HepG2 (cell line): ENCODE measurements around the gene IQCN. TPM values are rescaled to one million over a fixed set of nuclear protein-coding genes. Genes with fewer than 3 reads are reported as not detected.

Experiments
- FLYWCH1 ChIP-seq: sonication (generic); formaldehyde crosslinking; IDR thresholded peaks from 2 replicates; pipeline ENCODE4 v1.8.1; 2023; ENCODE audit warnings: mild to moderate bottlenecking, missing genetic modification reagents
- GATA4 ChIP-seq: sonication (generic); IDR thresholded peaks from 2 replicates; pipeline ENCODE4 v1.6.1; 2016; ENCODE audit warnings: antibody characterized with exemption, low read depth, borderline replicate concordance
- IKZF1 ChIP-seq: fragments of 450-650 bp; IDR thresholded peaks from 2 replicates; pipeline ENCODE4 v1.7.1; 2016
- MBNL3 ChIP-seq: fragments of 250-450 bp; sonication (Bioruptor Pico); conservative IDR thresholded peaks from 2 replicates; pipeline ENCODE4 v1.8.0; 2022; ENCODE audit warnings: mild to moderate bottlenecking, inconsistent platforms
- PHF5A ChIP-seq: IDR thresholded peaks from one replicate; pipeline ENCODE4 v1.6.1; 2018; ENCODE audit warnings: low read depth, missing genetic modification reagents; ENCODE audit not compliant: unreplicated experiment
- RBM39 ChIP-seq: fragments of 200-400 bp; formaldehyde crosslinking; IDR thresholded peaks from one replicate; pipeline ENCODE4 v1.6.1; 2018; ENCODE audit warnings: antibody characterized with exemption, mild to moderate bottlenecking, low read depth, low read length; ENCODE audit not compliant: poor library complexity, severe bottlenecking
- SALL1 ChIP-seq: sonication (generic); formaldehyde crosslinking; IDR thresholded peaks from 2 replicates; pipeline ENCODE4 v1.8.0; 2022; ENCODE audit warnings: mild to moderate bottlenecking, missing genetic modification reagents
- SMARCC2 ChIP-seq: fragments of 450-650 bp; IDR thresholded peaks from 2 replicates; pipeline ENCODE4 v1.6.1; 2017; ENCODE audit warnings: antibody characterized with exemption, mild to moderate bottlenecking
- TBL1XR1 ChIP-seq: fragments of 150-350 bp; IDR thresholded peaks from 2 replicates; pipeline ENCODE4 v1.6.1; 2014; ENCODE audit warnings: borderline replicate concordance, low read length; ENCODE audit not compliant: partially characterized antibody
- ZBTB21 ChIP-seq: sonication (generic); formaldehyde crosslinking; IDR thresholded peaks from 2 replicates; pipeline ENCODE4 v1.4.0; 2020; ENCODE audit warnings: missing genetic modification reagents
- ZBTB3 ChIP-seq: sonication (generic); formaldehyde crosslinking; IDR thresholded peaks from 2 replicates; pipeline ENCODE4 v1.4.0; 2020; ENCODE audit warnings: low read depth, mild to moderate bottlenecking, moderate library complexity, missing genetic modification reagents, borderline replicate concordance
- polyA plus RNA-seq, 8 experiments: library from polyadenylated mRNA; depleted of rRNA in 3 of 8; stranded (reverse) in 7 of 8; unstranded in 1 of 8; fragments of >200 nt; fragmentation: Illumina TruSeq in 4 of 8; extraction: Trizol in 4 of 8; gene quantifications; 2 replicates each; pipeline versions ENCODE4 v1.2.1 to v1.2.3, GENCODE V29; 2011 to 2016; ENCODE audit warnings: low read depth in 4 of 8, missing spikeins in 1 of 8, mixed read lengths in 1 of 8; ENCODE audit not compliant: insufficient read depth in 1 of 8
- total RNA-seq, 5 experiments: library from RNA; depleted of rRNA; stranded (reverse); fragments of >200 nt; fragmentation: Illumina TruSeq; extraction: Trizol; gene quantifications; 2 replicates each; pipeline ENCODE4 v1.2.3, GENCODE V29; 2016; ENCODE audit warnings: low read depth in 1 of 5
- TF ChIP-seq, protein P1 (sequence below): sonication (generic); formaldehyde crosslinking; IDR thresholded peaks from 2 replicates; pipeline ENCODE4 v1.4.0; 2020; ENCODE audit warnings: mild to moderate bottlenecking, missing genetic modification reagents
- TF ChIP-seq, protein P2 (sequence below): sonication (generic); formaldehyde crosslinking; IDR thresholded peaks from 2 replicates; pipeline ENCODE4 v1.8.0; 2022; ENCODE audit warnings: missing genetic modification reagents, mild to moderate bottlenecking, borderline replicate concordance
- TF ChIP-seq, protein P3 (sequence below): sonication (generic); formaldehyde crosslinking; IDR thresholded peaks from 2 replicates; pipeline ENCODE4 v1.5.1; 2020; ENCODE audit warnings: missing genetic modification reagents, mild to moderate bottlenecking, borderline replicate concordance
- TF ChIP-seq, protein P4 (sequence below): sonication (generic); formaldehyde crosslinking; IDR thresholded peaks from 2 replicates; pipeline ENCODE4 v1.4.0; 2020; ENCODE audit warnings: missing genetic modification reagents, mild to moderate bottlenecking, borderline replicate concordance
- TF ChIP-seq, protein P5 (sequence below): sonication (generic); formaldehyde crosslinking; IDR thresholded peaks from 2 replicates; pipeline ENCODE4 v1.8.0; 2022; ENCODE audit warnings: mild to moderate bottlenecking, missing genetic modification reagents
- TF ChIP-seq, protein P6 (sequence below): sonication (generic); formaldehyde crosslinking; IDR thresholded peaks from 2 replicates; pipeline ENCODE4 v1.4.0; 2020; ENCODE audit warnings: missing genetic modification reagents

The IQCN gene
- total and polyA plus RNA-seq, 2 of the 13 experiments (the other 11 are each of a cell fraction or from before 2014, with no cell fraction given): 0.04 to 0.18 TPM

DNA sequence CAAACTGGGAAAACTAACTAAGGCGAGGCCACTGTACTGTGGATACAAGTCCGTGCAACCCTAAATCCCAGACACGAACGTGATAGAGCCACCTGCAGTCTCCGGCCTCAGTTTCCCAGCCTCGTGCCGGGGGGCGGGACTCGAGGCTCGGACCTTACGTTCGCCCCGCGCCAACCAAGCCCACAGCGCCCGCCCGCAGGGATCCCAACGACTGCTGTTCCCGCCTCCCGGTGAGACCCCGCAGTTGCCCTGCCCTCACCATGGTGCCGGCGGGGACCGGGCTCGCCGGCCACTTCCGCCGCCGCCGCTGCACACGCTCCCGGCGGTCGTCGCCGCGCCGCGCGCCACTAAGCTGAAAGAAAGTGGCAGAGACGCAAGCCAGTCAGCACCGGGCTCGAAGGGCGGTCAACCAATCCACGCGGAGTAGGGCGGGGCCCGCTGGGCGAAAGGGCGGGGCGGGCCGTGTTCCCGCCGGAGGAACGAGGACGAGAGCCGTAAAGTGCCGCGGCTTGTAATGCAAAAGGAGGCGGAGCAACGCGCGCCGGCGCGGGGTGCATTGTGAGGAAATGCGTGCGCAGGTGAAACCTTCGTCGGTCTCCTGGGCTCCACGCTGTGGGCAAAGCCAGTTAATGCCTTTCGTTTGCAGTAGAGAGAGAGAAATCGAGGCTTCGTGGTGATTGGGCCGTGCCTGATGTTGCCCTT is 48.7 kb upstream of the IQCN start, which contains the start of gene LSM4 (continued):
- TF ChIP-seq ZBTB21 (CRISPR knock-in tag) (no peak), SALL1 (peak; percentile 73), GATA4 (no peak), FLYWCH1 (CRISPR knock-in tag) (no peak), MBNL3 (CRISPR knock-in tag) (no peak), IKZF1 (no peak), RBM39 (peak; percentile 64), PHF5A (CRISPR knock-in tag) (no peak), ZBTB3 (CRISPR knock-in tag) (no peak), SMARCC2 (no peak), TBL1XR1 (peak; percentile 8)
- TF ChIP-seq, protein P1, sequence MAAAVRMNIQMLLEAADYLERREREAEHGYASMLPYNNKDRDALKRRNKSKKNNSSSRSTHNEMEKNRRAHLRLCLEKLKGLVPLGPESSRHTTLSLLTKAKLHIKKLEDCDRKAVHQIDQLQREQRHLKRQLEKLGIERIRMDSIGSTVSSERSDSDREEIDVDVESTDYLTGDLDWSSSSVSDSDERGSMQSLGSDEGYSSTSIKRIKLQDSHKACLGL (CRISPR knock-in tag): peak; percentile 70
- TF ChIP-seq, protein P2, sequence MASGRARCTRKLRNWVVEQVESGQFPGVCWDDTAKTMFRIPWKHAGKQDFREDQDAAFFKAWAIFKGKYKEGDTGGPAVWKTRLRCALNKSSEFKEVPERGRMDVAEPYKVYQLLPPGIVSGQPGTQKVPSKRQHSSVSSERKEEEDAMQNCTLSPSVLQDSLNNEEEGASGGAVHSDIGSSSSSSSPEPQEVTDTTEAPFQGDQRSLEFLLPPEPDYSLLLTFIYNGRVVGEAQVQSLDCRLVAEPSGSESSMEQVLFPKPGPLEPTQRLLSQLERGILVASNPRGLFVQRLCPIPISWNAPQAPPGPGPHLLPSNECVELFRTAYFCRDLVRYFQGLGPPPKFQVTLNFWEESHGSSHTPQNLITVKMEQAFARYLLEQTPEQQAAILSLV: peak; percentile 70; the same call in 1 of the 2 replicates
- TF ChIP-seq, protein P3, sequence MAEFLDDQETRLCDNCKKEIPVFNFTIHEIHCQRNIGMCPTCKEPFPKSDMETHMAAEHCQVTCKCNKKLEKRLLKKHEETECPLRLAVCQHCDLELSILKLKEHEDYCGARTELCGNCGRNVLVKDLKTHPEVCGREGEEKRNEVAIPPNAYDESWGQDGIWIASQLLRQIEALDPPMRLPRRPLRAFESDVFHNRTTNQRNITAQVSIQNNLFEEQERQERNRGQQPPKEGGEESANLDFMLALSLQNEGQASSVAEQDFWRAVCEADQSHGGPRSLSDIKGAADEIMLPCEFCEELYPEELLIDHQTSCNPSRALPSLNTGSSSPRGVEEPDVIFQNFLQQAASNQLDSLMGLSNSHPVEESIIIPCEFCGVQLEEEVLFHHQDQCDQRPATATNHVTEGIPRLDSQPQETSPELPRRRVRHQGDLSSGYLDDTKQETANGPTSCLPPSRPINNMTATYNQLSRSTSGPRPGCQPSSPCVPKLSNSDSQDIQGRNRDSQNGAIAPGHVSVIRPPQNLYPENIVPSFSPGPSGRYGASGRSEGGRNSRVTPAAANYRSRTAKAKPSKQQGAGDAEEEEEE (CRISPR knock-in tag): no peak
- TF ChIP-seq, protein P4, sequence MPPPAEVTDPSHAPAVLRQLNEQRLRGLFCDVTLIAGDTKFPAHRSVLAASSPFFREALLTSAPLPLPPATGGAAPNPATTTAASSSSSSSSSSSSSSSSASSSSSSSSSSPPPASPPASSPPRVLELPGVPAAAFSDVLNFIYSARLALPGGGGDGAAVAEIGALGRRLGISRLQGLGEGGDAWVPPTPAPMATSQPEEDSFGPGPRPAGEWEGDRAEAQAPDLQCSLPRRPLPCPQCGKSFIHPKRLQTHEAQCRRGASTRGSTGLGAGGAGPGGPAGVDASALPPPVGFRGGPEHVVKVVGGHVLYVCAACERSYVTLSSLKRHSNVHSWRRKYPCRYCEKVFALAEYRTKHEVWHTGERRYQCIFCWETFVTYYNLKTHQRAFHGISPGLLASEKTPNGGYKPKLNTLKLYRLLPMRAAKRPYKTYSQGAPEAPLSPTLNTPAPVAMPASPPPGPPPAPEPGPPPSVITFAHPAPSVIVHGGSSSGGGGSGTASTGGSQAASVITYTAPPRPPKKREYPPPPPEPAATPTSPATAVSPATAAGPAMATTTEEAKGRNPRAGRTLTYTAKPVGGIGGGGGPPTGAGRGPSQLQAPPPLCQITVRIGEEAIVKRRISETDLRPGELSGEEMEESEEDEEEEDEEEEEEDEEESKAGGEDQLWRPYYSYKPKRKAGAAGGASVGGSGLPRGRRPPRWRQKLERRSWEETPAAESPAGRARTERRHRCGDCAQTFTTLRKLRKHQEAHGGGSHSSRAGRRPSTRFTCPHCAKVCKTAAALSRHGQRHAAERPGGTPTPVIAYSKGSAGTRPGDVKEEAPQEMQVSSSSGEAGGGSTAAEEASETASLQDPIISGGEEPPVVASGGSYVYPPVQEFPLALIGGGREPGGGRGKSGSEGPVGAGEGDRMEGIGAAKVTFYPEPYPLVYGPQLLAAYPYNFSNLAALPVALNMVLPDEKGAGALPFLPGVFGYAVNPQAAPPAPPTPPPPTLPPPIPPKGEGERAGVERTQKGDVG (CRISPR knock-in tag): no peak
- TF ChIP-seq, protein P5, sequence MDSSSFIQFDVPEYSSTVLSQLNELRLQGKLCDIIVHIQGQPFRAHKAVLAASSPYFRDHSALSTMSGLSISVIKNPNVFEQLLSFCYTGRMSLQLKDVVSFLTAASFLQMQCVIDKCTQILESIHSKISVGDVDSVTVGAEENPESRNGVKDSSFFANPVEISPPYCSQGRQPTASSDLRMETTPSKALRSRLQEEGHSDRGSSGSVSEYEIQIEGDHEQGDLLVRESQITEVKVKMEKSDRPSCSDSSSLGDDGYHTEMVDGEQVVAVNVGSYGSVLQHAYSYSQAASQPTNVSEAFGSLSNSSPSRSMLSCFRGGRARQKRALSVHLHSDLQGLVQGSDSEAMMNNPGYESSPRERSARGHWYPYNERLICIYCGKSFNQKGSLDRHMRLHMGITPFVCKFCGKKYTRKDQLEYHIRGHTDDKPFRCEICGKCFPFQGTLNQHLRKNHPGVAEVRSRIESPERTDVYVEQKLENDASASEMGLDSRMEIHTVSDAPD (CRISPR knock-in tag): no peak; the same call in 1 of the 2 replicates
- TF ChIP-seq, protein P6, sequence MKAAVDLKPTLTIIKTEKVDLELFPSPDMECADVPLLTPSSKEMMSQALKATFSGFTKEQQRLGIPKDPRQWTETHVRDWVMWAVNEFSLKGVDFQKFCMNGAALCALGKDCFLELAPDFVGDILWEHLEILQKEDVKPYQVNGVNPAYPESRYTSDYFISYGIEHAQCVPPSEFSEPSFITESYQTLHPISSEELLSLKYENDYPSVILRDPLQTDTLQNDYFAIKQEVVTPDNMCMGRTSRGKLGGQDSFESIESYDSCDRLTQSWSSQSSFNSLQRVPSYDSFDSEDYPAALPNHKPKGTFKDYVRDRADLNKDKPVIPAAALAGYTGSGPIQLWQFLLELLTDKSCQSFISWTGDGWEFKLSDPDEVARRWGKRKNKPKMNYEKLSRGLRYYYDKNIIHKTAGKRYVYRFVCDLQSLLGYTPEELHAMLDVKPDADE: peak; percentile 84; the same call in 1 of the 2 replicates
